OCI-LY7 (cell line): Measurements from ENCODE around the gene PLA2G2D.

Experiments used
- EZH2phosphoT487 ChIP-seq: fragments of 200-600 bp; sonication (generic); IDR thresholded peaks from 2 replicates; pipeline ENCODE4 v1.6.1; 2018; ENCODE audit warnings: low read depth, borderline replicate concordance, mild to moderate bottlenecking, mixed run types, antibody characterized with exemption, low read length, moderate library complexity, mixed read lengths
- TF ChIP-seq, protein P1 (sequence below): fragments of 200-600 bp; sonication (generic); conservative IDR thresholded peaks from 2 replicates; pipeline ENCODE4 v1.5.1; 2014; ENCODE audit warnings: mild to moderate bottlenecking, antibody characterized with exemption, low read length, moderate library complexity, mixed read lengths

DNA sequence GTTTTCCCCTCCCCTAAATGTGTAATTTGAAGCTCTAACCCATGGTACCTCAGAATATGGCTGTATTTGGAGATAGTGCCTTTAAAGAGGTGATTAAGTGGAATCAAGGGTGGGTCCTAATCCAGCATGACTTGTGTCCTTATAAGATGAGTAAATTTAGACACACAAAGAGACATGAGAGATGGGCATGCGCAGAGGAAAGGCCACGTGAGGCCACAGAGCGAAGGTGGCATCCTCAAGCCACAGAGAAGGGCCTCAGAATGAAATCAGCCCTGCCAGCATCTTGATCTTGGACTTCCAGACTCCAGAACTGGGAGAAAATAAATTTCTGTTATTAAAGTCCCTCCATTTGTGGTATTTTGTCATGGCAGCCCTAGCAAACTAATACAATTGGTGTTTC is 16.9 kb upstream of the PLA2G2D start:
- TF ChIP-seq, protein P1, sequence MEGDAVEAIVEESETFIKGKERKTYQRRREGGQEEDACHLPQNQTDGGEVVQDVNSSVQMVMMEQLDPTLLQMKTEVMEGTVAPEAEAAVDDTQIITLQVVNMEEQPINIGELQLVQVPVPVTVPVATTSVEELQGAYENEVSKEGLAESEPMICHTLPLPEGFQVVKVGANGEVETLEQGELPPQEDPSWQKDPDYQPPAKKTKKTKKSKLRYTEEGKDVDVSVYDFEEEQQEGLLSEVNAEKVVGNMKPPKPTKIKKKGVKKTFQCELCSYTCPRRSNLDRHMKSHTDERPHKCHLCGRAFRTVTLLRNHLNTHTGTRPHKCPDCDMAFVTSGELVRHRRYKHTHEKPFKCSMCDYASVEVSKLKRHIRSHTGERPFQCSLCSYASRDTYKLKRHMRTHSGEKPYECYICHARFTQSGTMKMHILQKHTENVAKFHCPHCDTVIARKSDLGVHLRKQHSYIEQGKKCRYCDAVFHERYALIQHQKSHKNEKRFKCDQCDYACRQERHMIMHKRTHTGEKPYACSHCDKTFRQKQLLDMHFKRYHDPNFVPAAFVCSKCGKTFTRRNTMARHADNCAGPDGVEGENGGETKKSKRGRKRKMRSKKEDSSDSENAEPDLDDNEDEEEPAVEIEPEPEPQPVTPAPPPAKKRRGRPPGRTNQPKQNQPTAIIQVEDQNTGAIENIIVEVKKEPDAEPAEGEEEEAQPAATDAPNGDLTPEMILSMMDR = no peak
- no peak for TF ChIP-seq EZH2phosphoT487
